Measurements from ENCODE around the gene NUDT2.
A peak's percentile ranks its signal among the peaks of the same experiment; 100 is the strongest.

Gene NUDT2

GRCh38 chr9:34375901-34376595, 46.7 kb downstream of the NUDT2 start:
- no peak for DNase-seq (ENCODE audit: low read depth)
- peak; percentile 30; the same call in 1 of the 2 replicates for TF ChIP-seq CTCF (IDR thresholded peaks at IDR 0.05; ENCODE audit: control insufficient read depth, extremely low read depth, insufficient read depth)
- peak overlapping the region; percentile 63 for H3K4me3 ChIP-seq (ENCODE audit: low read depth, low read length)

- peak; percentile 91 for DNase-seq (ENCODE audit: low read depth)
- no peak for TF ChIP-seq CTCF (IDR thresholded peaks at IDR 0.05; ENCODE audit: control insufficient read depth, extremely low read depth, insufficient read depth)
- peak within 1 kb of the TSS; percentile 63 for H3K4me3 ChIP-seq (ENCODE audit: low read depth, low read length)
Measured at GRCh38 chr9:34376596-34377403, 47.4 kb downstream of the NUDT2 start, which contains the start of gene MYORG. MYORG (minus strand) TSS chr9:34376898; CDS start chr9:34372943, 3,955 bp downstream.

GRCh38 chr9:34377404-34377746, 48.0 kb downstream of the NUDT2 start:
- H3K4me3 ChIP-seq (ENCODE audit: low read depth, low read length): peak overlapping the region; percentile 63
- DNase-seq (ENCODE audit: low read depth): no peak
- no peak for TF ChIP-seq CTCF (IDR thresholded peaks at IDR 0.05; ENCODE audit: control insufficient read depth, extremely low read depth, insufficient read depth)

GRCh38 chr9:34378376-34379060, 49.1 kb downstream of the NUDT2 start:
- no peak overlapping the region for H3K4me3 ChIP-seq (ENCODE audit: low read depth, low read length)
- no peak for TF ChIP-seq CTCF (IDR thresholded peaks at IDR 0.05; ENCODE audit: control insufficient read depth, extremely low read depth, insufficient read depth)
- no peak for DNase-seq (ENCODE audit: low read depth)

GRCh38 chr9:34379334-34380033, 50.1 kb downstream of the NUDT2 start:
- peak; percentile 94 for TF ChIP-seq CTCF (IDR thresholded peaks at IDR 0.05; ENCODE audit: control insufficient read depth, extremely low read depth, insufficient read depth)
- DNase-seq (ENCODE audit: low read depth): peak; percentile 54
- no peak overlapping the region for H3K4me3 ChIP-seq (ENCODE audit: low read depth, low read length)

- no peak overlapping the region for H3K4me3 ChIP-seq (ENCODE audit: low read depth, low read length)
- TF ChIP-seq CTCF (IDR thresholded peaks at IDR 0.05; ENCODE audit: control insufficient read depth, extremely low read depth, insufficient read depth): no peak
- no peak for DNase-seq (ENCODE audit: low read depth)
Measured at GRCh38 chr9:34380034-34380510, 50.7 kb downstream of the NUDT2 start.

Measured in LNCaP clone FGC (cell line).